Osteoblast (primary cell): ENCODE measurements around the gene ABCC4. TPM values are rescaled to one million over a fixed set of nuclear protein-coding genes. Genes with fewer than 3 reads are reported as not detected.

Experiments used
- DNase-seq: peaks from one replicate; pipeline ENCODE4 v3.0.0; 2011; ENCODE audit warnings: low spot score, mixed read lengths; ENCODE audit not compliant: insufficient read length; ENCODE audit errors: missing footprints
- H2AFZ ChIP-seq: 2 replicates; pipeline ENCODE4 v1.6.0; 2011; ENCODE audit warnings: mild to moderate bottlenecking, low read length
- H3K27ac ChIP-seq: 2 replicates; pipeline ENCODE4 v1.5.1; 2011; ENCODE audit warnings: mild to moderate bottlenecking, low read depth, low read length, moderate library complexity
- H3K27me3 ChIP-seq: 2 replicates; pipeline ENCODE4 v1.6.0; 2012; ENCODE audit warnings: mild to moderate bottlenecking, control low read depth, inconsistent platforms, low read length, moderate library complexity; ENCODE audit not compliant: insufficient read depth
- H3K36me3 ChIP-seq: 2 replicates; pipeline ENCODE4 v1.5.1; 2011; ENCODE audit warnings: mild to moderate bottlenecking, low read length, control low read depth, moderate library complexity; ENCODE audit not compliant: insufficient read depth
- H3K4me1 ChIP-seq: 2 replicates; pipeline ENCODE4 v1.5.1; 2011; ENCODE audit warnings: mild to moderate bottlenecking, low read length, control low read depth, moderate library complexity; ENCODE audit not compliant: insufficient read depth
- H3K4me2 ChIP-seq: 2 replicates; pipeline ENCODE4 v1.6.0; 2011; ENCODE audit warnings: mild to moderate bottlenecking, low read length; ENCODE audit not compliant: insufficient read depth
- H3K4me3 ChIP-seq: fragments of 200-600 bp; sonication (generic); 3 replicates; pipeline ENCODE4 v1.5.1; 2012; ENCODE audit warnings: mild to moderate bottlenecking, low read length, inconsistent platforms; ENCODE audit not compliant: insufficient read depth
- H3K79me2 ChIP-seq: 2 replicates; pipeline ENCODE4 v1.6.0; 2012; ENCODE audit warnings: mild to moderate bottlenecking, low read length, control low read depth, inconsistent platforms; ENCODE audit not compliant: insufficient read depth
- H3K9me3 ChIP-seq: 2 replicates; pipeline ENCODE4 v1.5.1; 2011; ENCODE audit warnings: low read depth, low read length, control low read depth
- H4K20me1 ChIP-seq: 2 replicates; pipeline ENCODE4 v1.6.0; 2012; ENCODE audit warnings: mild to moderate bottlenecking, low read length, control low read depth; ENCODE audit not compliant: insufficient read depth
- total RNA-seq: library from RNA; depleted of rRNA; stranded (reverse); fragments of >200 nt; gene quantifications from 2 replicates; pipeline ENCODE4 v1.2.3, GENCODE V29; 2012
- TF ChIP-seq, protein P1 (sequence below): IDR thresholded peaks from 2 replicates; pipeline ENCODE4 v1.5.1; 2011; ENCODE audit warnings: mild to moderate bottlenecking, low read depth, low read length, moderate library complexity; ENCODE audit errors: extremely low read depth

Gene ABCC4
- total RNA-seq, 1 donor: 27.5 TPM

- Histone ChIP-seq H3K79me2 (no peaks in the 10 kb centered on the region), H3K4me3 (no peak overlapping the region), H3K27me3 (no peaks in the 10 kb centered on the region), H3K4me2 (no peak overlapping the region), H3K27ac (no peak overlapping the region), H2AFZ (no peak overlapping the region), H3K36me3 (no peaks in the 10 kb centered on the region), H3K4me1 (peaks cover 4% of the 10 kb centered on the region), H4K20me1 (no peaks in the 10 kb centered on the region), H3K9me3 (no peaks in the 10 kb centered on the region)
- TF ChIP-seq, protein P1, sequence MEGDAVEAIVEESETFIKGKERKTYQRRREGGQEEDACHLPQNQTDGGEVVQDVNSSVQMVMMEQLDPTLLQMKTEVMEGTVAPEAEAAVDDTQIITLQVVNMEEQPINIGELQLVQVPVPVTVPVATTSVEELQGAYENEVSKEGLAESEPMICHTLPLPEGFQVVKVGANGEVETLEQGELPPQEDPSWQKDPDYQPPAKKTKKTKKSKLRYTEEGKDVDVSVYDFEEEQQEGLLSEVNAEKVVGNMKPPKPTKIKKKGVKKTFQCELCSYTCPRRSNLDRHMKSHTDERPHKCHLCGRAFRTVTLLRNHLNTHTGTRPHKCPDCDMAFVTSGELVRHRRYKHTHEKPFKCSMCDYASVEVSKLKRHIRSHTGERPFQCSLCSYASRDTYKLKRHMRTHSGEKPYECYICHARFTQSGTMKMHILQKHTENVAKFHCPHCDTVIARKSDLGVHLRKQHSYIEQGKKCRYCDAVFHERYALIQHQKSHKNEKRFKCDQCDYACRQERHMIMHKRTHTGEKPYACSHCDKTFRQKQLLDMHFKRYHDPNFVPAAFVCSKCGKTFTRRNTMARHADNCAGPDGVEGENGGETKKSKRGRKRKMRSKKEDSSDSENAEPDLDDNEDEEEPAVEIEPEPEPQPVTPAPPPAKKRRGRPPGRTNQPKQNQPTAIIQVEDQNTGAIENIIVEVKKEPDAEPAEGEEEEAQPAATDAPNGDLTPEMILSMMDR: no peak
- no peak for DNase-seq
These were observed 177.5 kb downstream of the ABCC4 start for GRCh38 chr13:95123726-95124125.

DNA sequence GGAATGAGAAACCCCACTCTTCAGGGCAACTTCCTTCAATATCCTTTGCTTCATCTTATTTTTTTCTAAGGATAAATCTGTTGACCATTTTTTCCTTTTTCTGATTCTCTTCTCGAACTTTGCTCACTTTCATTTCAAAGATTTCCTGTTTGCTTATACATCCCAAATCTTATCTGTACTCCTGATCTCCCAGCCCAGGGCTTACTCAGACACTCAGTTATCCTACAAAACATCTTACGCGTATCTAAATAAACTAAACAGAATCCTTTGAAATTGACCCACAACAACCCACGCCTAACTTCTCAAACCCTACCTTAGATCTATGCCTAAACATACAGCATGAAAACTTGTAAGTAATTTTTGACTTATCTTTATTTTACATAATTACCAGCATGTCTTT, 179.2 kb downstream of the ABCC4 start:
- no peaks in the 10 kb centered on the region for H3K36me3 ChIP-seq
- no peak for DNase-seq
- no peaks in the 10 kb centered on the region for H3K4me1 ChIP-seq
- no peaks in the 10 kb centered on the region for H4K20me1 ChIP-seq
- H3K27me3 ChIP-seq: no peaks in the 10 kb centered on the region
- H3K9me3 ChIP-seq: no peaks in the 10 kb centered on the region
- TF ChIP-seq, protein P1: no peak
- no peak overlapping the region for H3K27ac ChIP-seq
- H3K4me2 ChIP-seq: no peak overlapping the region
- no peak overlapping the region for H3K4me3 ChIP-seq
- no peak overlapping the region for H2AFZ ChIP-seq
- H3K79me2 ChIP-seq: no peaks in the 10 kb centered on the region

- H3K27ac ChIP-seq: no peak overlapping the region
- H3K4me1 ChIP-seq: no peaks in the 10 kb centered on the region
- H3K4me2 ChIP-seq: no peak overlapping the region
- H4K20me1 ChIP-seq: no peaks in the 10 kb centered on the region
- no peaks in the 10 kb centered on the region for H3K79me2 ChIP-seq
- no peaks in the 10 kb centered on the region for H3K36me3 ChIP-seq
- H3K4me3 ChIP-seq: no peak overlapping the region
- no peak overlapping the region for H2AFZ ChIP-seq
- no peaks in the 10 kb centered on the region for H3K27me3 ChIP-seq
- TF ChIP-seq, protein P1: no peak
- no peak for DNase-seq
- no peaks in the 10 kb centered on the region for H3K9me3 ChIP-seq
These were observed 179.7 kb downstream of the ABCC4 start for GRCh38 chr13:95121516-95121915.

DNA sequence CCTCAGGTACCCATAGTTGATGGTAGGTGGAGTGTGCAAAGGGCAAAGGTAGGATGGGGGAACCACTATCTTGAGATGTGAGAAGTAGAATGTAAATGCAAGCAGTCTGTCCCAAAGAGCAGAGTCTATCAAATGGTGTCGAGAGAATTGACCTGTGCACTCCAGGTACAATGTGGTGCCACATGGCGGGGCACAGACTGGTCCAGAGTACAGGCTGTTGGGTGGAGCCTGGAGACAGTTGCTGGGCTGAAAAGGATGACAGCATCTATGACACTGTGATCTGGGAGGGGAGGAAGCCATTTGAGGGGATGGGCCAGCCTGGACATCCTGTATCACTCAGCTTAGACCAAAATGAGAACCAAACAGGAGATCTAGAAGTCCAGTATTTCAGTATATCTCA, 180.6 kb downstream of the ABCC4 start:
- Histone ChIP-seq H3K4me2 (no peak overlapping the region), H3K36me3 (no peaks in the 10 kb centered on the region), H2AFZ (no peak overlapping the region), H3K27ac (no peak overlapping the region), H3K4me3 (no peak overlapping the region), H4K20me1 (no peaks in the 10 kb centered on the region), H3K4me1 (peaks cover 3% of the 10 kb centered on the region), H3K27me3 (no peaks in the 10 kb centered on the region), H3K9me3 (no peaks in the 10 kb centered on the region), H3K79me2 (no peaks in the 10 kb centered on the region)
- no peak for DNase-seq
- TF ChIP-seq, protein P1: no peak
